Activated T-helper 1 cell treated with anti-CD3 and anti-CD28 coated beads, Interleukin-12 subunit alpha, Interleukin-12 subunit beta, Interleukin-2, Interleukin-4 antibody, amounts not matched to agents 30 ng/mL and 10 ng/mL and 1 ng/mL, durations not matched to agents 14 hours and 24 hours and 36 hours (primary cell): ENCODE data around the gene PAOX. TPM values are rescaled to one million over a fixed set of nuclear protein-coding genes. Genes with fewer than 3 reads are reported as not detected.
"Not testable (repeated sequence)": the region's sequence is repeated elsewhere in the genome, so short reads cannot be mapped to it uniquely, and the experiment has no call there.

Experiments
- DNase-seq: peaks from one replicate; pipeline ENCODE4 v3.0.0; 2021; ENCODE audit warnings: low spot score
- H3K27ac Mint-ChIP-seq: one replicate; pipeline ENCODE4 v1.8.0; 2021; ENCODE audit warnings: mild to moderate bottlenecking, mixed read lengths
- H3K27me3 Mint-ChIP-seq: one replicate; pipeline ENCODE4 v1.8.0; 2022; ENCODE audit warnings: mild to moderate bottlenecking, moderate library complexity, mixed read lengths; ENCODE audit not compliant: insufficient read depth
- H3K36me3 Mint-ChIP-seq: one replicate; pipeline ENCODE4 v1.8.0; 2021; ENCODE audit warnings: low read depth, mixed read lengths
- H3K4me1 Mint-ChIP-seq: one replicate; pipeline ENCODE4 v1.8.0; 2021; ENCODE audit warnings: low read depth, mixed read lengths
- H3K4me3 Mint-ChIP-seq: one replicate; pipeline ENCODE4 v1.8.0; 2021; ENCODE audit warnings: mild to moderate bottlenecking, moderate library complexity, mixed read lengths
- H3K9me3 Mint-ChIP-seq: one replicate; pipeline ENCODE4 v1.8.0; 2021; ENCODE audit warnings: mixed read lengths
- intact Hi-C: fragments of 100-400 bp; cut with micrococcal nuclease; formaldehyde crosslinking; loops from one replicate; pipeline ENCODE4 v1.15.1; 2024
- total RNA-seq: library from RNA; stranded (reverse); gene quantifications from 2 replicates; pipeline ENCODE4 v1.2.3, GENCODE V29; 2022

Gene PAOX
- total RNA-seq, 1 donor from 2014 or later = 7.5 TPM

DNA sequence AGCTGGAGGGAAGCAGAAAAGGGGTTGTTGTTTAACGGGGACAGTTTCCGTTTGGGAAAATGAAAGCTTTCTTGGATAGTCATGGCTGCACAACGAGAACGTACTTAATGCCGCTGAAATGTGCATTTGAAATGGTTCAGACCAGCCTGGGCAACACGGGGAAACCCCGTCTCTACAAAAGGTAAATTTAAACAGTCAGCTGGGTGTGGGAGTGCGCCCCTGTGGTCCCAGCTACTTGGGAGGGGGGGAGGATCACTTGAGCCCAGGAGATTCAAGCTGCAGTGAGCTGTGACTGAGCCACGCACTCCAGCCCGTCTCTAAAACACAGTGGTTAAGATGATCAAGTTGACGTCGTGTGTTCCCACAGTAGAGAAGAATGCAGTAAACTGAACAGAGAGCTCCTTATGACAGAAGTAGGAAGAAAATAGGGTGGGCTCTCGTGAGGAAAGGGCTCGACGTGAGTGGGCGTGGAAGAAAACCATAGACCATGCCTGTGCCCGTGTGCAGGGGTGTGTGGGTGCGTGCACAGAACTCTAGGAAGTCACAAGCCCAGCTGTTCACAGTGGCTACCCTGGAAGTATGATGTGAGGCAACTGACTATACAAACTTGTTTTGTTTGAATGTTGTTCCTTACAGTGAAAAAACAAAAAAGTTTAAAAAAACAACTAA is 17.2 kb upstream of the PAOX start:
- Mint-ChIP-seq H3K27ac (no peak overlapping the region), H3K4me3 (no peak overlapping the region), H3K4me1 (no peaks in the 10 kb centered on the region), H3K36me3 (peaks cover 13% of the 10 kb centered on the region), H3K9me3 (no peaks in the 10 kb centered on the region), H3K27me3 (no peaks in the 10 kb centered on the region)
- intact Hi-C loops = no loop called here
- no peak for DNase-seq

DNA sequence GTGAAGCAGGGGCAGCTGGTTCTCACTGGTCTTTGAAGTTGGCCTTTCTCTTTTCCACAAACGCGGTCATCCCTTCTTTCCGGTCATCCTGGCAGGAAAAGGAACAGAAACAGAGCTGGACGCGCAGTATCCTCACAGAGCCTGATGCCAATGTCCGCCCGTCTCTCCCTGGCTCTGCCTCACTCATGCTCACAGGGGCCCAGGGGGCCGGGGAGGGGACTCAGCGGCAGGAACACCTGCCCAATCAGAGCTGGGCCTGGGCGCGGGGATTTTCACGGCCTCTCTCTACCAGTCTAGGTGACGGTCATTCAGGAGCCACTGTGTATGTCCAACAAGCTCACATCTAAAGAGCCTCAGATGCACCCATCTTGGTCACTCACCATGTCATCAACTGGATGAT is 16.2 kb upstream of the PAOX start:
- H3K27ac Mint-ChIP-seq = no peak overlapping the region
- no peak overlapping the region for H3K4me3 Mint-ChIP-seq
- DNase-seq = no peak
- intact Hi-C loops = no loop called here
- no peaks in the 10 kb centered on the region for H3K9me3 Mint-ChIP-seq
- H3K27me3 Mint-ChIP-seq = no peaks in the 10 kb centered on the region
- H3K36me3 Mint-ChIP-seq = peaks cover 15% of the 10 kb centered on the region
- no peaks in the 10 kb centered on the region for H3K4me1 Mint-ChIP-seq

- peaks cover 17% of the 10 kb centered on the region for H3K36me3 Mint-ChIP-seq
- no peaks in the 10 kb centered on the region for H3K9me3 Mint-ChIP-seq
- H3K27ac Mint-ChIP-seq = no peak overlapping the region
- H3K4me1 Mint-ChIP-seq = no peaks in the 10 kb centered on the region
- no peaks in the 10 kb centered on the region for H3K27me3 Mint-ChIP-seq
- no peak for DNase-seq
- no peak overlapping the region for H3K4me3 Mint-ChIP-seq
- intact Hi-C loops = no loop called here
Observed at GRCh38 chr10:133364645-133365431, 14.2 kb upstream of the PAOX start.

- H3K27ac Mint-ChIP-seq = no peak overlapping the region
- no peaks in the 10 kb centered on the region for H3K4me1 Mint-ChIP-seq
- H3K9me3 Mint-ChIP-seq = no peaks in the 10 kb centered on the region
- H3K36me3 Mint-ChIP-seq = peaks cover 21% of the 10 kb centered on the region
- no peaks in the 10 kb centered on the region for H3K27me3 Mint-ChIP-seq
- H3K4me3 Mint-ChIP-seq = no peak overlapping the region
- no peak for DNase-seq
- intact Hi-C loops = no loop called here
Observed at GRCh38 chr10:133365461-133366129, 13.5 kb upstream of the PAOX start.

DNA sequence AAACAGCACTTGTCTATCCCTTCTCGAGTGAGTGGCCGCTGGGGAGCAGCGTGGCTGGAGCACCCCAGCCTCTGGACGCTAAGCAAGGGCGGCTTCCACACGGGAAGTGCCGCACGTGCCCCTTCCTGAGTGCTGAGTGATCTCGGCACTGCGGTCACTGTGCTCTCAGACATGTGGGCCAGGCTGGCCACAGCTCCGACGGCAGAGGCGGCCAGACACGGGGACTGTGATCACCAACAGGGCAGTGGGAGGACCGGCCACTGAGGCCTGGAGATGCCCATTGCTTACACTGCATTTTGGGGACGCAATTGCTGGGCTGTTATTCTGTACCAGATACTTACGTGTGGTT is 13.0 kb upstream of the PAOX start:
- Mint-ChIP-seq H3K4me3 (no peak overlapping the region), H3K27me3 (no peaks in the 10 kb centered on the region), H3K36me3 (peaks cover 21% of the 10 kb centered on the region), H3K27ac (no peak overlapping the region), H3K4me1 (no peaks in the 10 kb centered on the region), H3K9me3 (no peaks in the 10 kb centered on the region)
- intact Hi-C loops = no loop called here
- no peak for DNase-seq

GRCh38 chr10:133366751-133367150 is 12.3 kb upstream of the PAOX start:
- Mint-ChIP-seq H3K36me3 (peaks cover 19% of the 10 kb centered on the region), H3K27ac (no peak overlapping the region), H3K9me3 (no peaks in the 10 kb centered on the region), H3K4me1 (no peaks in the 10 kb centered on the region), H3K4me3 (no peak overlapping the region), H3K27me3 (no peaks in the 10 kb centered on the region)
- DNase-seq = no peak
- intact Hi-C loops = no loop called here

- H3K27me3 Mint-ChIP-seq, H3K9me3 Mint-ChIP-seq, H3K4me1 Mint-ChIP-seq, H3K4me3 Mint-ChIP-seq, intact Hi-C loops, DNase-seq, H3K27ac Mint-ChIP-seq: not testable (repeated sequence)
- H3K36me3 Mint-ChIP-seq = peaks cover 15% of the 10 kb centered on the region
Observed at GRCh38 chr10:133367461-133367860, 11.6 kb upstream of the PAOX start.

DNA sequence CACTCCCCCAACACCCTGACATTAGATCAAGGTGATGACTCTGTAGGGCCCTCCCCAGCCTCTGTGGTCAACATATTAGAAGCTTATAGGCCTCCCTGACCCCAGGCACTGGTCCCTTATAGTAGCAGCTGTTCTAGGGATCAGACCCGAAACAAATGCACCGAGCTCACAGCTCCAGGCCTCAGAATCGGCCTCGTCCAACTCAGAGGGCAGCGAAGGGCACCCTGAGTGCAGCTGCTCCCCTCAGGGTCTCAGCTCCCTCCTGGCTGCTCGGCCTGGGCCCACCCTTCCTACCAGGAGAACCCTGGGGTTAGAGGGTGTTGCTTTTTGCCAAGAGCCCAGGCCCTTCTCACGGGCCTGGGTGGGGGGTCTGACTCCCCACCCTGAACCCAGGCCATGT is 10.9 kb upstream of the PAOX start:
- no peak overlapping the region for H3K27ac Mint-ChIP-seq
- H3K36me3 Mint-ChIP-seq = peaks cover 15% of the 10 kb centered on the region
- no peaks in the 10 kb centered on the region for H3K9me3 Mint-ChIP-seq
- intact Hi-C loops = no loop called here
- H3K4me1 Mint-ChIP-seq = no peaks in the 10 kb centered on the region
- H3K27me3 Mint-ChIP-seq = no peaks in the 10 kb centered on the region
- H3K4me3 Mint-ChIP-seq = no peak overlapping the region
- DNase-seq = no peak

- no peak for DNase-seq
- intact Hi-C loops = loop anchor here (10.0 kb wide), 2 partner anchors 915 to 1185 kb away; partner anchors contain the start of gene DPYSL4
- Mint-ChIP-seq H3K27ac (no peak overlapping the region), H3K9me3 (no peaks in the 10 kb centered on the region), H3K36me3 (peaks cover 12% of the 10 kb centered on the region), H3K27me3 (peaks cover 7% of the 10 kb centered on the region), H3K4me3 (peak overlapping the region; percentile 51), H3K4me1 (peaks cover 5% of the 10 kb centered on the region)
Observed at GRCh38 chr10:133370030-133370786, 8.9 kb upstream of the PAOX start.

DNA sequence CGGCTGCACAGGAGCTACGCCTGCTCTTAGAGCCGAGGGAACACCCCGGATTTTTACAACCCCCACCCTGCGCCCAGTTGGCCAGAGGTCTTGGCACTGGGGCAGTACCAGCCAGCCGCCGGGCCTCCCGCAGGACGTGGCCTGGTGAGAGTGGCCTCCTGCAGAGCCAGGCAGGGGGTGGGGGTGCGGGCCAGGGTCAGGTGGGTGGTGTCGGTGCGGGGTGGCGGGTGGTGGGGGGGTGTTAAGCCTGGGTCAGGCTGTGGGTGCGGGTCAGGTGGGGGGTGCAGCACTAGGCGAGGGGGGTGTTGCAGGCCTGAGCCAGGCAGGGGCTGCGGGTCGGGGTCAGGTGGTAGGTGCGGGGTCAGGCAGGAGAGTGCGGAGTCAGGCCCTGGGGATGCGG is 6.6 kb upstream of the PAOX start:
- no peak for DNase-seq
- intact Hi-C loops = loop anchor here (10.0 kb wide), 2 partner anchors 918 to 1188 kb away; partner anchors contain the start of gene DPYSL4
- Mint-ChIP-seq H3K36me3 (peaks cover 12% of the 10 kb centered on the region), H3K9me3 (no peaks in the 10 kb centered on the region), H3K4me1 (peaks cover 5% of the 10 kb centered on the region), H3K4me3 (peak overlapping the region; percentile 85), H3K27ac (no peak overlapping the region), H3K27me3 (peaks cover 16% of the 10 kb centered on the region)

- Mint-ChIP-seq H3K4me1 (peaks cover 5% of the 10 kb centered on the region), H3K27me3 (peaks cover 16% of the 10 kb centered on the region), H3K27ac (peak within 1 kb of the TSS; percentile 84), H3K36me3 (peaks cover 8% of the 10 kb centered on the region), H3K4me3 (peak within 1 kb of the TSS; percentile 91), H3K9me3 (no peaks in the 10 kb centered on the region)
- peak; percentile 95 for DNase-seq
- intact Hi-C loops = loop anchor here (1.0 to 10.0 kb wide), 6 partner anchors 15 to 1189 kb away; partner anchors contain the start of genes DPYSL4, FUOM and MTG1
Observed at GRCh38 chr10:133373174-133374090, 5.6 kb upstream of the PAOX start, which contains the start of gene ECHS1. Gene ECHS1 (minus strand): TSS chr10:133373354. CDS start chr10:133373333, 21 bp downstream.
